HL-60/S4 treated with retinoic acid at 250 ng/mL for 4 days and 3 days (cell line): ENCODE data around the gene CCDC97.
"Not testable (repeated sequence)": the region's sequence is repeated elsewhere in the genome, so short reads cannot be mapped to it uniquely, and the experiment has no call there.

Experiments used
- in situ Hi-C: fragments of 300-500 bp; cut with MboI; formaldehyde crosslinking; loops from 2 replicates; pipeline ENCODE4 v1.7.0; 2022; ENCODE audit warnings: low sequenced_read_pairs

CCDC97 gene

GRCh38 chr19:41330946-41331678 is 21.1 kb downstream of the CCDC97 start:
- in situ Hi-C loops, result no loop called here

- in situ Hi-C loops, result no loop called here
These were observed 22.0 kb downstream of the CCDC97 start for GRCh38 chr19:41332000-41332399.

- in situ Hi-C loops, result no loop called here
These were observed 22.5 kb downstream of the CCDC97 start for GRCh38 chr19:41332468-41332867.

GRCh38 chr19:41334793-41335192 is 24.8 kb downstream of the CCDC97 start:
- in situ Hi-C loops, result no loop called here

- in situ Hi-C loops, result no loop called here
These were observed 25.5 kb downstream of the CCDC97 start for GRCh38 chr19:41335467-41335866.

GRCh38 chr19:41339936-41340335 is 30.0 kb downstream of the CCDC97 start:
- in situ Hi-C loops, result no loop called here

- in situ Hi-C loops, result no loop called here
These were observed 31.9 kb downstream of the CCDC97 start for GRCh38 chr19:41341669-41342490.

GRCh38 chr19:41344162-41344561 is 34.2 kb downstream of the CCDC97 start:
- in situ Hi-C loops, result no loop called here

GRCh38 chr19:41346916-41347315 is 36.9 kb downstream of the CCDC97 start:
- in situ Hi-C loops, result not testable (repeated sequence)

- in situ Hi-C loops, result no loop called here
These were observed 40.9 kb downstream of the CCDC97 start for GRCh38 chr19:41350735-41351338.

GRCh38 chr19:41351339-41352245 is 41.6 kb downstream of the CCDC97 start:
- in situ Hi-C loops, result no loop called here

GRCh38 chr19:41352279-41352608 is 42.3 kb downstream of the CCDC97 start:
- in situ Hi-C loops, result no loop called here

- in situ Hi-C loops, result no loop called here
These were observed 42.9 kb downstream of the CCDC97 start for GRCh38 chr19:41352609-41353465.

GRCh38 chr19:41353466-41354342 is 43.7 kb downstream of the CCDC97 start, which contains the start of gene TGFB1:
Gene TGFB1 (minus strand): TSS chr19:41353922. CDS start chr19:41353044, 878 bp downstream.
- in situ Hi-C loops, result no loop called here

- in situ Hi-C loops, result no loop called here
These were observed 44.5 kb downstream of the CCDC97 start for GRCh38 chr19:41354343-41354953.

- in situ Hi-C loops, result no loop called here
These were observed 45.1 kb downstream of the CCDC97 start for GRCh38 chr19:41355035-41355434.

GRCh38 chr19:41355802-41356201 is 45.8 kb downstream of the CCDC97 start:
- in situ Hi-C loops, result no loop called here

GRCh38 chr19:41356984-41357739 is 47.2 kb downstream of the CCDC97 start:
- in situ Hi-C loops, result no loop called here
